Spinal cord (tissue), 10 donors: Measurements from ENCODE around the gene C9orf78. TPM values are rescaled to one million over a fixed set of nuclear protein-coding genes. Genes with fewer than 3 reads are reported as not detected.

Experiments used
- DNase-seq, 6 donors: peaks; one replicate each; pipeline versions ENCODE4 v3.0.0 to v3.0.0-alpha.2; 2013 to 2015; ENCODE audit warnings: low spot score in 6 of 6, low read depth in 4 of 6
- H3K27ac ChIP-seq: one replicate; pipeline ENCODE4 v1.5.1; 2013; ENCODE audit warnings: low read depth, low read length, control low read depth
- H3K27me3 ChIP-seq: one replicate; pipeline ENCODE4 v1.6.1; 2013; ENCODE audit warnings: low read length; ENCODE audit not compliant: control insufficient read depth, insufficient read depth
- H3K36me3 ChIP-seq: one replicate; pipeline ENCODE4 v1.6.1; 2013; ENCODE audit warnings: low read length; ENCODE audit not compliant: control insufficient read depth, insufficient read depth
- H3K4me1 ChIP-seq: one replicate; pipeline ENCODE4 v1.6.1; 2013; ENCODE audit warnings: low read length; ENCODE audit not compliant: control insufficient read depth, insufficient read depth
- H3K4me3 ChIP-seq: one replicate; pipeline ENCODE4 v1.5.1; 2013; ENCODE audit warnings: low read depth, low read length, control low read depth
- H3K9me3 ChIP-seq: one replicate; pipeline ENCODE4 v1.6.1; 2013; ENCODE audit warnings: low read length; ENCODE audit not compliant: control insufficient read depth, insufficient read depth
- WGBS: methylation state at CpG from one replicate; pipeline ENCODE4 v1.1.5; 2013; ENCODE audit warnings: missing lambda C conversion rate; ENCODE audit not compliant: insufficient coverage; 5-methylcytosine and 5-hydroxymethylcytosine counted together
- polyA plus RNA-seq, 2 donors: library from polyadenylated mRNA; unstranded; fragments of 120-200 nt; gene quantifications; one replicate each; pipeline ENCODE4 v1.2.1, GENCODE V29; 2013; ENCODE audit not compliant: insufficient read length in 2 of 2
- total RNA-seq, 2 donors: library from RNA; depleted of rRNA in 1 of 2; stranded (reverse); fragments of 120-200 nt in 1 of 2; fragments of >200 nt in 1 of 2; gene quantifications; one replicate each; pipeline versions ENCODE4 v1.2.3 to v1.2.4, GENCODE V29; 2013 to 2014
- donor health status: healthy.

The C9orf78 gene
- total and polyA plus RNA-seq, 4 donors: 41.8 to 78.2 (median 69.1) TPM

DNA sequence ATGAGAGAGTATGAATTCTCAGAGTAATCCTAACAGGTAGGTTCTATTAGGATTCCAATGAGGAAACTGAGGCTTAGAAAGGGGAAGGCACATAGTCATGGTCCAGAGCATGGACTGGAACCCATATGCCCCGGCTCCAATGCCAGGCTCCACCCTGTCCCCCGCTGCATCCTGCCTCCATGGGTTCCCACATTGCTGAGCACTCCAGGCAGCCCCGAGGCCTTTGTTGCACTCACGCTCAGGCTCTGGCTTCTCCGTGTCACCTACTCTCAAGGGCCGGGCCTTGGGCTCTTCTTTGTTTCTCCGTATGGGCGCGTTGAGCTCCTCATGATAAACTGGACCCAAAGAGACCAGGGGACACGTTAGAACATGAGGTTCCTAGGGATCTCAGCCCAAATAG, 6.1 kb downstream of the C9orf78 start:
- Histone ChIP-seq H3K4me1 (peaks cover 4% of the 10 kb centered on the region), H3K27me3 (no peaks in the 10 kb centered on the region), H3K4me3 (no peak overlapping the region), H3K9me3 (no peaks in the 10 kb centered on the region), H3K36me3 (peaks cover 49% of the 10 kb centered on the region), H3K27ac (no peak overlapping the region)
- WGBS: 93% methylated on average over 10 of the region's 10 CpGs
- no peak for DNase-seq

- Histone ChIP-seq H3K36me3 (peaks cover 46% of the 10 kb centered on the region), H3K27ac (no peak overlapping the region), H3K27me3 (no peaks in the 10 kb centered on the region), H3K4me1 (peaks cover 7% of the 10 kb centered on the region), H3K4me3 (no peak overlapping the region), H3K9me3 (no peaks in the 10 kb centered on the region)
- whole genome bisulfite sequencing: 100% methylated on average over 3 of the region's 9 CpGs
- no peak for DNase-seq
These were observed 7.0 kb downstream of the C9orf78 start for GRCh38 chr9:129828051-129828450.

GRCh38 chr9:129826759-129827158, 8.3 kb downstream of the C9orf78 start:
- no peaks in the 10 kb centered on the region for H3K9me3 ChIP-seq
- 100% methylated on average over 1 of the region's 1 CpG for WGBS
- no peaks in the 10 kb centered on the region for H3K27me3 ChIP-seq
- no peak for DNase-seq
- peaks cover 45% of the 10 kb centered on the region for H3K36me3 ChIP-seq
- no peak overlapping the region for H3K27ac ChIP-seq
- no peak overlapping the region for H3K4me3 ChIP-seq
- H3K4me1 ChIP-seq: peaks cover 13% of the 10 kb centered on the region

DNA sequence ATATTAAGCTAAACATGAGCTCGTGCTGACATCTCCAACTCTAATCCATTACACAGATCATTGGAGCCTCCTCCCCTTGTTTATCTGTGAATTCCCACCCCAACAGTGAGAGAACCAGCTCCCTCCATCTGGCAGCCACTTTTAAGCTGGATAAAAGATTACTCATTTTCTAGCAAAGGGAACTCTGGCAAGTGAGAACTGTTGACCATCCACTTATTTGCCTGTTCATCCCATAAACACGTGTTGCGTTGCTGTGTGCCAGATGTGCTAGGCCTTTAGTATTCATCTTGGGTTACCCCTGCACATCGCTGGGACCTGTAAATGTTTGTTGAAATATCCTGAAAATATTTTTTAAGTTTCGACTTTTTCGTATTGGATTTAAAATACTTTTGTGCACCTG, 8.7 kb downstream of the C9orf78 start:
- Histone ChIP-seq H3K4me3 (no peak overlapping the region), H3K36me3 (peaks cover 45% of the 10 kb centered on the region), H3K27ac (no peak overlapping the region), H3K27me3 (no peaks in the 10 kb centered on the region), H3K4me1 (peaks cover 13% of the 10 kb centered on the region), H3K9me3 (no peaks in the 10 kb centered on the region)
- DNase-seq: no peak
- 85% methylated on average over 3 of the region's 6 CpGs for WGBS

GRCh38 chr9:129823935-129824601, 11.0 kb downstream of the C9orf78 start, which contains the start of gene TOR1A:
Gene TOR1A (minus strand): TSS chr9:129824136. CDS start chr9:129824085, 51 bp downstream.
- no peaks in the 10 kb centered on the region for H3K9me3 ChIP-seq
- peaks cover 46% of the 10 kb centered on the region for H3K36me3 ChIP-seq
- WGBS: 0% methylated on average over 41 of the region's 47 CpGs

DNA sequence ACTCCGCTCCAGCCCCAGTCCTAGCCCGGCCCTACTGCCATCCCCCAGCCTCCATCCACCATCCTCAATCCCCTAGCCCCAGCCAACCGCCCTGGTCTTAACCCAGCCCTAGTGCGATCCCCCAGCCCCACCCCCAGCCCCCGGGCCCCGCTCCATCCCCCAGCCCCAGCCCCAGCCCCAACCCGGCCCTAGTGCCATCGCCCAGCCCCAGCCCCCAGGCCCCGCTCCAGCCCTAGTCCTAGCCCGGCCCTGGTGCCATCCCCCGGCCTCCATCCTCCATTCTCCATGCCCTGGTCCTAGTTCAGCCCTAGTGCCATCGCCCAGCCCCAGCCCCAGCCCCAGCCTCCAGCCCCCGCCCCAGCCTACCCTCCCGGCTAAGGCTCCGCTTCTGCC, 11.5 kb downstream of the C9orf78 start:
- Histone ChIP-seq H3K27ac (peak overlapping the region; percentile 25), H3K27me3 (no peaks in the 10 kb centered on the region), H3K36me3 (peaks cover 45% of the 10 kb centered on the region), H3K4me3 (peak overlapping the region; percentile 52), H3K4me1 (peaks cover 13% of the 10 kb centered on the region), H3K9me3 (no peaks in the 10 kb centered on the region)
- DNase-seq: no peak
- 0% methylated on average over 7 of the region's 15 CpGs for WGBS

More at GRCh38 chr9:129823935-129824601, 11.0 kb downstream of the C9orf78 start, which contains the start of gene TOR1A:
- peaks cover 13% of the 10 kb centered on the region for H3K4me1 ChIP-seq
- no peaks in the 10 kb centered on the region for H3K27me3 ChIP-seq
- H3K27ac ChIP-seq: peak within 1 kb of the TSS; percentile 25
- peak within 1 kb of the TSS; percentile 52 for H3K4me3 ChIP-seq
- DNase-seq: peak; percentile 74 to 98 (median 87)

DNA sequence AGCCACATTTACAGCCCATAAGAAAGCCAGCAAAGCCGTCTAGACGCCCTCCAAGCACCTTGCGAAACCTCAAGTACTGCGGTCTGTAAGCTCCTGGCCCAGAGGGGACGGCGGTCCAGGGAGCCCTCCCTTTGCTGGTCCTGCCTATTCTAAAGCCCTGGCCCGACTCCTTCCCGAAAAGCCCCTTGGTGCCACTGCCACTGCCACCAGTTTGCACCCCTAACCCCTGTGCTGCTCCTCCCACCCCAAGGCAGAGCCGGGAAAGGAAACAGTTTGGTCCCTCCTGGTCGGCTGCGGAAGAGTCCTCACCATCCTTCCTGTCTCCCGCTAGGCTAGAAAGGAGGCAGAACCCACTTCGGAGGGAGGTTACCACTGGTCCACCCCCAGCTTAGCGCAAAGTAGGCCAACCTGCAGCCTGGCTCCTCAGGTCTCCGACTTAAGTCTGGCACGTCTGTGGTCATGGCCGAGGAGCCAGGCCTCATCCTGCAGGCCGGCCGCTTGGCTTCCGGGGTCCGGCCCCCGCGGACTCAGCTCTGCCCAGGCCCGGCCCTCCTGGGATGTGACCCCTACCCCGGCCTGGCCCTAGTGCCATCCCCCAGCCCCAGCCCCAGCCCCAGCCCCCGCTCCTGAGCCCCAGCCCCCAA, 12.1 kb downstream of the C9orf78 start:
- WGBS: 16% methylated on average over 22 of the region's 26 CpGs
- Histone ChIP-seq H3K27me3 (no peaks in the 10 kb centered on the region), H3K4me1 (peaks cover 13% of the 10 kb centered on the region), H3K9me3 (no peaks in the 10 kb centered on the region), H3K4me3 (peak overlapping the region; percentile 35), H3K27ac (no peak overlapping the region), H3K36me3 (peaks cover 46% of the 10 kb centered on the region)
- no peak for DNase-seq

DNA sequence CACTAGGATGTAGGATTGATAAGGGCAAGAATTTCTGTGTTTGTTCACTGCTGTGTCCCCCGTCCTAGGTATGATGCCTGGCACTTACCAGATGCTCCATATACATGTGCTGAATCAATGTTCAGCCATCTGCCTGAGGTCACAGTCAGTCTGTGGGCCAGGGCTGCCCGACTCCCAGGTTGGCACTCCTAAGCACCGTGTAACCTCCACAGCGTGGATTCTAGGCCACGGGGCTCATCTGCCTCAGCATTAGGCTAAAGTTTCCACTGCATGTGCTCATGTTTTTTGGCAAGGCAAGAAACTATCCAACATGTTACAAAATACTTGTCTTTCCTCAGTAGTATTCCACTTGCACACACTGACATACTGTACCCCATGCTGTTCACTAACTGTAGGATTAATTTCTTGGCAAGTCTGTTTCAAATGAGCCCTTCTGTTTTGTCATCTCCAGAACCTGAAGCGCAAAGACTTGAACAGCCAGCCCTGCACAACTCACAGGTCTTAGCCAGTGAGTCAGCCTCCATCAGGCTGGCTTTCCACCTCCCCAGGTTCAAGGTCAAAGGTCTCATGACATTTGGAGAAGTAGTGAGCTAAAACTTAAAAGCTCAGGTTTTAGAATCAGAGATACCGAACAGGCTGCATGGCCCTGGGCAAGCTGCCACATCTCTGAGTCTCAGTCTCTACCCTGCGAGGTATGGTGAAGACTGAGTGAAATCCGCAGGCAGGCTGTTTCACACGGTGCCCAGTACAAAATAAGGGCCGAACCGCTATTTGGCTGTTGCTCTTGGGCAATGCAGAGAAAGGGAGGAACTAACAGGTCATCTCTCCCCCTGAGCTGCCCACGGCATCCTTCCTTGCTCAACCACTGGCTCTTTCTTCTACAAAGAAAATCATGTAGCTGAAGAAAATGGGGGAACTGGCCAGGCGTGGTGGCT, 18.3 kb downstream of the C9orf78 start:
- no peaks in the 10 kb centered on the region for H3K4me1 ChIP-seq
- 90% methylated on average over 13 of the region's 14 CpGs for WGBS
- no peak overlapping the region for H3K4me3 ChIP-seq
- H3K27ac ChIP-seq: no peak overlapping the region
- no peaks in the 10 kb centered on the region for H3K9me3 ChIP-seq
- no peaks in the 10 kb centered on the region for H3K27me3 ChIP-seq
- H3K36me3 ChIP-seq: peaks cover 88% of the 10 kb centered on the region
- no peak for DNase-seq

DNA sequence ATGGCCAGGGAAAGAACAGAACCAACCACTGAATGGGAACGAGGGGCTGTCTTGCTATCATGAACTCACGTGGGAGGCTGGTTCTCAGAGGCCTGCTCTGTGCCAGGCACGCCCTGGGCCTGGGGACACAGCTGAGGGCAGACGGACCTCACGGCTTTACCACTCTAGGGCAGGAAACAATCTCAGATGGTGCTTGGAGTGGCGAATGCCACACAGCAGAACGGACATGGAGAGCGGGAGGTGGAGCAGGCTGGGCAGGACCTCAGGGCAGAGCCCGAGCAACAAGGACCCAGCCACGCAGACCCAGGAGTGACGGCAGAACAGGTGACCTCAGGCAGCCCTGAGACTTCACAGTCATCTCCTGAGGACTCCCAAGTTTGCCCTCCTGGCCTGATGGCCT, 19.8 kb downstream of the C9orf78 start:
- Histone ChIP-seq H3K27me3 (no peaks in the 10 kb centered on the region), H3K36me3 (peaks cover 80% of the 10 kb centered on the region), H3K27ac (no peak overlapping the region), H3K4me3 (no peak overlapping the region), H3K9me3 (no peaks in the 10 kb centered on the region), H3K4me1 (peaks cover under 1% of the 10 kb centered on the region)
- 93% methylated on average over 11 of the region's 11 CpGs for WGBS
- no peak for DNase-seq
